GM12878 (cell line): Measurements from ENCODE around the gene CLRN3.

Experiments
- HDAC6 ChIP-seq: fragments of 200-600 bp; sonication (generic); IDR thresholded peaks from one replicate; pipeline ENCODE4 v1.8.0; 2017; ENCODE audit warnings: antibody characterized with exemption; ENCODE audit not compliant: unreplicated experiment
- IKZF1 ChIP-seq: fragments of 450-650 bp; conservative IDR thresholded peaks from 2 replicates; pipeline ENCODE4 v1.6.1; 2017; ENCODE audit warnings: antibody characterized with exemption, mild to moderate bottlenecking
- POLR2AphosphoS5 ChIP-seq: IDR thresholded peaks from 2 replicates; pipeline ENCODE4 v1.6.1; 2011; ENCODE audit warnings: mild to moderate bottlenecking, low read length, inconsistent platforms
- TAF1 ChIP-seq: IDR thresholded peaks from 2 replicates; pipeline ENCODE4 v1.6.1; 2011; ENCODE audit warnings: mild to moderate bottlenecking, low read depth, low read length, borderline replicate concordance
- TCF3 ChIP-seq: IDR thresholded peaks from 2 replicates; pipeline ENCODE4 v1.6.1; 2012; ENCODE audit warnings: low read depth, mild to moderate bottlenecking, low read length, borderline replicate concordance; ENCODE audit not compliant: insufficient read depth
- ZNF24 ChIP-seq: fragments of 450-650 bp; IDR thresholded peaks from 2 replicates; pipeline ENCODE4 v1.6.1; 2017; ENCODE audit warnings: antibody characterized with exemption, mild to moderate bottlenecking
- TF ChIP-seq, protein P1 (sequence below): fragments of 450-650 bp; IDR thresholded peaks from 2 replicates; pipeline ENCODE4 v1.6.1; 2017; ENCODE audit warnings: mild to moderate bottlenecking
- TF ChIP-seq, protein P2 (sequence below): IDR thresholded peaks from 2 replicates; pipeline ENCODE4 v1.6.1; 2012; ENCODE audit warnings: low read length, inconsistent platforms
- TF ChIP-seq, protein P3 (sequence below): IDR thresholded peaks from 2 replicates; pipeline ENCODE4 v1.6.1; 2011; ENCODE audit warnings: low read depth, mild to moderate bottlenecking, low read length, moderate library complexity, borderline replicate concordance; ENCODE audit errors: extremely low read depth
- TF ChIP-seq, protein P4 (sequence below), 3 experiments: IDR thresholded peaks in 2 of 3; conservative IDR thresholded peaks in 1 of 3; 2 replicates each; pipeline ENCODE4 v1.5.1; 2011; ENCODE audit warnings: low read depth in 3 of 3, low read length in 3 of 3, mild to moderate bottlenecking in 3 of 3, control low read depth in 2 of 3, moderate library complexity in 2 of 3, inconsistent platforms in 1 of 3, mixed read lengths in 1 of 3; ENCODE audit not compliant: control insufficient read depth in 2 of 3, insufficient read depth in 1 of 3; ENCODE audit errors: extremely low read depth in 1 of 3

- TF ChIP-seq HDAC6 (no peak), TAF1 (no peak), TCF3 (no peak), ZNF24 (no peak), POLR2AphosphoS5 (no peak), IKZF1 (no peak)
- TF ChIP-seq, protein P1, sequence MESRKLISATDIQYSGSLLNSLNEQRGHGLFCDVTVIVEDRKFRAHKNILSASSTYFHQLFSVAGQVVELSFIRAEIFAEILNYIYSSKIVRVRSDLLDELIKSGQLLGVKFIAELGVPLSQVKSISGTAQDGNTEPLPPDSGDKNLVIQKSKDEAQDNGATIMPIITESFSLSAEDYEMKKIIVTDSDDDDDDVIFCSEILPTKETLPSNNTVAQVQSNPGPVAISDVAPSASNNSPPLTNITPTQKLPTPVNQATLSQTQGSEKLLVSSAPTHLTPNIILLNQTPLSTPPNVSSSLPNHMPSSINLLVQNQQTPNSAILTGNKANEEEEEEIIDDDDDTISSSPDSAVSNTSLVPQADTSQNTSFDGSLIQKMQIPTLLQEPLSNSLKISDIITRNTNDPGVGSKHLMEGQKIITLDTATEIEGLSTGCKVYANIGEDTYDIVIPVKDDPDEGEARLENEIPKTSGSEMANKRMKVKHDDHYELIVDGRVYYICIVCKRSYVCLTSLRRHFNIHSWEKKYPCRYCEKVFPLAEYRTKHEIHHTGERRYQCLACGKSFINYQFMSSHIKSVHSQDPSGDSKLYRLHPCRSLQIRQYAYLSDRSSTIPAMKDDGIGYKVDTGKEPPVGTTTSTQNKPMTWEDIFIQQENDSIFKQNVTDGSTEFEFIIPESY: no peak
- TF ChIP-seq, protein P2, sequence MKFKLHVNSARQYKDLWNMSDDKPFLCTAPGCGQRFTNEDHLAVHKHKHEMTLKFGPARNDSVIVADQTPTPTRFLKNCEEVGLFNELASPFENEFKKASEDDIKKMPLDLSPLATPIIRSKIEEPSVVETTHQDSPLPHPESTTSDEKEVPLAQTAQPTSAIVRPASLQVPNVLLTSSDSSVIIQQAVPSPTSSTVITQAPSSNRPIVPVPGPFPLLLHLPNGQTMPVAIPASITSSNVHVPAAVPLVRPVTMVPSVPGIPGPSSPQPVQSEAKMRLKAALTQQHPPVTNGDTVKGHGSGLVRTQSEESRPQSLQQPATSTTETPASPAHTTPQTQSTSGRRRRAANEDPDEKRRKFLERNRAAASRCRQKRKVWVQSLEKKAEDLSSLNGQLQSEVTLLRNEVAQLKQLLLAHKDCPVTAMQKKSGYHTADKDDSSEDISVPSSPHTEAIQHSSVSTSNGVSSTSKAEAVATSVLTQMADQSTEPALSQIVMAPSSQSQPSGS: no peak
- TF ChIP-seq, protein P3, sequence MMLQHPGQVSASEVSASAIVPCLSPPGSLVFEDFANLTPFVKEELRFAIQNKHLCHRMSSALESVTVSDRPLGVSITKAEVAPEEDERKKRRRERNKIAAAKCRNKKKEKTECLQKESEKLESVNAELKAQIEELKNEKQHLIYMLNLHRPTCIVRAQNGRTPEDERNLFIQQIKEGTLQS: no peak
- TF ChIP-seq, protein P4, sequence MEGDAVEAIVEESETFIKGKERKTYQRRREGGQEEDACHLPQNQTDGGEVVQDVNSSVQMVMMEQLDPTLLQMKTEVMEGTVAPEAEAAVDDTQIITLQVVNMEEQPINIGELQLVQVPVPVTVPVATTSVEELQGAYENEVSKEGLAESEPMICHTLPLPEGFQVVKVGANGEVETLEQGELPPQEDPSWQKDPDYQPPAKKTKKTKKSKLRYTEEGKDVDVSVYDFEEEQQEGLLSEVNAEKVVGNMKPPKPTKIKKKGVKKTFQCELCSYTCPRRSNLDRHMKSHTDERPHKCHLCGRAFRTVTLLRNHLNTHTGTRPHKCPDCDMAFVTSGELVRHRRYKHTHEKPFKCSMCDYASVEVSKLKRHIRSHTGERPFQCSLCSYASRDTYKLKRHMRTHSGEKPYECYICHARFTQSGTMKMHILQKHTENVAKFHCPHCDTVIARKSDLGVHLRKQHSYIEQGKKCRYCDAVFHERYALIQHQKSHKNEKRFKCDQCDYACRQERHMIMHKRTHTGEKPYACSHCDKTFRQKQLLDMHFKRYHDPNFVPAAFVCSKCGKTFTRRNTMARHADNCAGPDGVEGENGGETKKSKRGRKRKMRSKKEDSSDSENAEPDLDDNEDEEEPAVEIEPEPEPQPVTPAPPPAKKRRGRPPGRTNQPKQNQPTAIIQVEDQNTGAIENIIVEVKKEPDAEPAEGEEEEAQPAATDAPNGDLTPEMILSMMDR (IDR thresholded peaks at IDR 0.05 in 2 of 3, conservative IDR thresholded peaks at IDR 0.05 in 1 of 3; ENCODE audit: control insufficient read depth in 2 of 3, extremely low read depth in 1 of 3, insufficient read depth in 1 of 3, low read depth in 3 of 3, low read length in 3 of 3): no peak
Observed at GRCh38 chr10:127887541-127888415, 5.0 kb downstream of the CLRN3 start.
